H9 (cell line): ENCODE data around the gene GPRIN1. TPM values are rescaled to one million over a fixed set of nuclear protein-coding genes. Genes with fewer than 3 reads are reported as not detected.

ENCODE experiments used
- DNase-seq: peaks from one replicate; pipeline ENCODE4 v3.0.0-alpha.2; 2017
- H2AFZ ChIP-seq: one replicate; pipeline ENCODE4 v1.6.1; 2013; ENCODE audit warnings: mild to moderate bottlenecking, low read length, control low read depth, moderate library complexity
- H2AK5ac ChIP-seq: 2 replicates; pipeline ENCODE4 v1.6.1; 2013; ENCODE audit warnings: low read length, control low read depth, mixed read lengths; ENCODE audit not compliant: insufficient read length
- H2BK120ac ChIP-seq: one replicate; pipeline ENCODE4 v1.6.1; 2013; ENCODE audit warnings: low read depth, mild to moderate bottlenecking, low read length, control low read depth, inconsistent platforms; ENCODE audit not compliant: poor library complexity, severe bottlenecking
- H2BK12ac ChIP-seq: 2 replicates; pipeline ENCODE4 v1.6.1; 2013; ENCODE audit warnings: low read length, control low read depth, mixed read lengths, low read depth; ENCODE audit not compliant: insufficient read length
- H2BK15ac ChIP-seq: 2 replicates; pipeline ENCODE4 v1.6.1; 2013; ENCODE audit warnings: low read depth, low read length, control low read depth
- H2BK20ac ChIP-seq: one replicate; pipeline ENCODE4 v1.6.1; 2013; ENCODE audit warnings: low read depth, mild to moderate bottlenecking, low read length, control low read depth, inconsistent platforms; ENCODE audit not compliant: poor library complexity, severe bottlenecking
- H2BK5ac ChIP-seq: 2 replicates; pipeline ENCODE4 v1.6.1; 2013; ENCODE audit warnings: low read length, control low read depth, mixed read lengths; ENCODE audit not compliant: insufficient read length
- H3K14ac ChIP-seq: 2 replicates; pipeline ENCODE4 v1.6.1; 2013; ENCODE audit warnings: low read length, control low read depth; ENCODE audit not compliant: insufficient read depth
- H3K18ac ChIP-seq: 2 replicates; pipeline ENCODE4 v1.6.1; 2013; ENCODE audit warnings: low read depth, mild to moderate bottlenecking, mixed read lengths, low read length, control low read depth; ENCODE audit not compliant: insufficient read length
- H3K23ac ChIP-seq: 2 replicates; pipeline ENCODE4 v1.6.1; 2013; ENCODE audit warnings: low read length, control low read depth, mixed read lengths, low read depth; ENCODE audit not compliant: insufficient read length
- H3K23me2 ChIP-seq: 2 replicates; pipeline ENCODE4 v1.6.1; 2013; ENCODE audit warnings: low read depth, mild to moderate bottlenecking, mixed read lengths, low read length, control low read depth; ENCODE audit not compliant: insufficient read length, poor library complexity, severe bottlenecking
- H3K27ac ChIP-seq: 2 replicates; pipeline ENCODE4 v1.5.1; 2013; ENCODE audit warnings: low read length, control low read depth, mixed read lengths, low read depth; ENCODE audit not compliant: insufficient read length
- H3K27me3 ChIP-seq: 2 replicates; pipeline ENCODE4 v1.6.1; 2013; ENCODE audit warnings: low read length, control low read depth, inconsistent platforms; ENCODE audit not compliant: insufficient read depth
- H3K4ac ChIP-seq: 2 replicates; pipeline ENCODE4 v1.6.1; 2013; ENCODE audit warnings: low read depth, mild to moderate bottlenecking, control low read depth, inconsistent platforms, low read length, moderate library complexity
- H3K4me1 ChIP-seq: 2 replicates; pipeline ENCODE4 v1.6.1; 2013; ENCODE audit warnings: low read length, control low read depth, inconsistent platforms; ENCODE audit not compliant: insufficient read depth
- H3K4me2 ChIP-seq: 2 replicates; pipeline ENCODE4 v1.6.1; 2013; ENCODE audit warnings: low read length, control low read depth, mixed read lengths; ENCODE audit not compliant: insufficient read length, insufficient read depth
- H3K56ac ChIP-seq: 2 replicates; pipeline ENCODE4 v1.6.1; 2013; ENCODE audit warnings: low read depth, mild to moderate bottlenecking, mixed read lengths, low read length, control low read depth; ENCODE audit not compliant: insufficient read length
- H3K79me1 ChIP-seq: 2 replicates; pipeline ENCODE4 v1.6.1; 2013; ENCODE audit warnings: low read depth, mild to moderate bottlenecking, moderate library complexity, low read length, control low read depth, inconsistent platforms; ENCODE audit not compliant: insufficient read depth, poor library complexity, severe bottlenecking
- H3K79me2 ChIP-seq: 2 replicates; pipeline ENCODE4 v1.6.1; 2013; ENCODE audit warnings: low read length, control low read depth, inconsistent platforms; ENCODE audit not compliant: insufficient read depth
- H3K9ac ChIP-seq: 2 replicates; pipeline ENCODE4 v1.6.1; 2013; ENCODE audit warnings: low read length, control low read depth, mixed read lengths; ENCODE audit not compliant: insufficient read length; ENCODE audit errors: extremely low read depth
- H3K9me3 ChIP-seq: one replicate; pipeline ENCODE4 v1.6.1; 2013; ENCODE audit warnings: low read depth, low read length, inconsistent platforms; ENCODE audit not compliant: control insufficient read depth
- H3T11ph ChIP-seq: one replicate; pipeline ENCODE4 v1.6.1; 2013; ENCODE audit warnings: mild to moderate bottlenecking, low read length, control low read depth, inconsistent platforms
- H4K20me1 ChIP-seq: one replicate; pipeline ENCODE4 v1.6.1; 2013; ENCODE audit not compliant: control insufficient read depth, insufficient read length, insufficient read depth
- H4K5ac ChIP-seq: 2 replicates; pipeline ENCODE4 v1.6.1; 2013; ENCODE audit warnings: low read depth, mild to moderate bottlenecking, mixed read lengths, low read length, control low read depth; ENCODE audit not compliant: insufficient read length
- H4K8ac ChIP-seq: replicated peaks from 2 replicates; pipeline ENCODE4 v1.6.1; 2013; ENCODE audit warnings: low read length, control low read depth, mixed read lengths, low read depth; ENCODE audit not compliant: insufficient read length
- H4K91ac ChIP-seq: 2 replicates; pipeline ENCODE4 v1.6.1; 2013; ENCODE audit warnings: low read depth, mild to moderate bottlenecking, moderate library complexity, mixed read lengths, low read length, control low read depth; ENCODE audit not compliant: insufficient read length
- H3K27ac Mint-ChIP-seq, 3 experiments: 2 replicates in 2 of 3; 3 replicates in 1 of 3; pipeline ENCODE4 v1.8.0; 2020 to 2021; ENCODE audit warnings: mixed read lengths in 3 of 3, mild to moderate bottlenecking in 1 of 3, moderate library complexity in 1 of 3
- H3K27me3 Mint-ChIP-seq: 2 replicates; pipeline ENCODE4 v1.8.0; 2021; ENCODE audit warnings: low read depth, mild to moderate bottlenecking, moderate library complexity, mixed read lengths
- H3K36me3 Mint-ChIP-seq, 3 experiments: 2 replicates in 2 of 3; 3 replicates in 1 of 3; pipeline ENCODE4 v1.8.0; 2020 to 2021; ENCODE audit warnings: low read depth in 3 of 3, mixed read lengths in 3 of 3; ENCODE audit not compliant: insufficient read depth in 1 of 3
- H3K4me1 Mint-ChIP-seq, 2 experiments: 2 replicates each; pipeline ENCODE4 v1.8.0; 2020; ENCODE audit warnings: mixed read lengths in 2 of 2
- H3K4me3 Mint-ChIP-seq, 2 experiments: 2 replicates in 1 of 2; 3 replicates in 1 of 2; pipeline ENCODE4 v1.8.0; 2020 to 2021; ENCODE audit warnings: mild to moderate bottlenecking in 2 of 2, mixed read lengths in 2 of 2, moderate library complexity in 1 of 2
- H3K9me3 Mint-ChIP-seq, 2 experiments: 2 replicates in 1 of 2; 3 replicates in 1 of 2; pipeline ENCODE4 v1.8.0; 2020; ENCODE audit warnings: mild to moderate bottlenecking in 2 of 2, mixed read lengths in 2 of 2, moderate library complexity in 1 of 2
- CTCF ChIP-seq: fragments of 200-600 bp; sonication (generic); conservative IDR thresholded peaks from 3 replicates; pipeline ENCODE4 v1.8.0; 2021; ENCODE audit warnings: antibody characterized with exemption, mild to moderate bottlenecking
- WGBS: extraction: QIAGEN DNeasy Blood & Tissue Kit; methylation state at CpG from one replicate; pipeline ENCODE4 v1.1.7; 2013; ENCODE audit warnings: missing lambda C conversion rate, low lambda C conversion rate, mixed read lengths; ENCODE audit not compliant: insufficient read length; ENCODE audit errors: extremely low coverage; 5-methylcytosine and 5-hydroxymethylcytosine counted together
- total RNA-seq: library from RNA; stranded (reverse); gene quantifications from 2 replicates; pipeline ENCODE4 v1.2.1, GENCODE V29; 2021

The GPRIN1 gene
- total RNA-seq, 1 experiment from 2014 or later, result 10.8 TPM

- H3K27me3 ChIP-seq, result no peaks in the 10 kb centered on the region
- no peak overlapping the region for H2BK12ac ChIP-seq
- no peak overlapping the region for H3K9ac ChIP-seq
- H3K36me3 Mint-ChIP-seq, result peaks cover 0 to under 1% (median 0%) of the 10 kb centered on the region in 3 experiments; a peak in 2 of 7 replicates
- no peaks in the 10 kb centered on the region for H3K9me3 Mint-ChIP-seq
- H3K79me2 ChIP-seq, result no peaks in the 10 kb centered on the region
- H2BK20ac ChIP-seq, result no peak overlapping the region
- TF ChIP-seq CTCF, result no peak
- no peak overlapping the region for H3K27ac ChIP-seq
- H3K27me3 Mint-ChIP-seq, result peaks cover 14% of the 10 kb centered on the region
- no peaks in the 10 kb centered on the region for H3K9me3 ChIP-seq
- no peak overlapping the region for H3K23ac ChIP-seq
- peaks cover 16 to 21% of the 10 kb centered on the region in 2 experiments for H3K4me1 Mint-ChIP-seq
- no CpG with 5 or more reads among the region's 7 CpGs for WGBS
- no peaks in the 10 kb centered on the region for H4K20me1 ChIP-seq
- no peak overlapping the region for H4K8ac ChIP-seq
- H2BK5ac ChIP-seq, result no peak overlapping the region
- no peak overlapping the region for H2BK15ac ChIP-seq
- no peak overlapping the region for H3K27ac Mint-ChIP-seq
- no peak overlapping the region for H3K4me3 Mint-ChIP-seq
- no peak for DNase-seq
- H3K23me2 ChIP-seq, result no peaks in the 10 kb centered on the region
- no peaks in the 10 kb centered on the region for H3K4me1 ChIP-seq
- no peak overlapping the region for H3K18ac ChIP-seq
- H3K4ac ChIP-seq, result no peak overlapping the region
- no peak overlapping the region for H2AK5ac ChIP-seq
- no peak overlapping the region for H4K5ac ChIP-seq
- no peak overlapping the region for H3K4me2 ChIP-seq
- H2AFZ ChIP-seq, result no peak overlapping the region
- H3K14ac ChIP-seq, result no peak overlapping the region; the same call in 1 of the 2 replicates
- H3T11ph ChIP-seq, result no peak overlapping the region
- H3K79me1 ChIP-seq, result no peaks in the 10 kb centered on the region
- H2BK120ac ChIP-seq, result no peak overlapping the region
- H4K91ac ChIP-seq, result peak overlapping the region; percentile 36
- no peak overlapping the region for H3K56ac ChIP-seq
Observed at GRCh38 chr5:176549871-176550270, 60.1 kb downstream of the GPRIN1 start.
